ENCODE measurements around the gene DUSP1. TPM values are rescaled to one million over a fixed set of nuclear protein-coding genes. Genes with fewer than 3 reads are reported as not detected.
A peak's percentile ranks its signal among the peaks of the same experiment; 100 is the strongest.

Gene DUSP1
- total and polyA plus RNA-seq, 9 of the 15 experiments (the other 6 are each of a cell fraction or from before 2014, with no cell fraction given), result 2.1 to 14.2 (median 8.5) TPM

GRCh38 chr5:172770675-172771438 lies at the start of gene DUSP1 (continued):
- TF ChIP-seq PYGO2 (tag; IDR thresholded peaks at IDR 0.05) (no peak), SP1 (CRISPR knock-in tag; IDR thresholded peaks at IDR 0.05) (peak; percentile 88), DIDO1 (tag; IDR thresholded peaks at IDR 0.05; ENCODE audit: low read depth) (no peak), SP2 (IDR thresholded peaks at IDR 0.05; ENCODE audit: extremely low read depth, low read depth, low read length, poor library complexity, severe bottlenecking) (no peak), NFXL1 (CRISPR knock-in tag; IDR thresholded peaks at IDR 0.05) (no peak), STAT5B (CRISPR knock-in tag; IDR thresholded peaks at IDR 0.05) (no peak), NRF1 (conservative IDR thresholded peaks at IDR 0.05 in 1 of 2, IDR thresholded peaks at IDR 0.05 in 1 of 2) (peak; percentile 29 to 32; a peak in 3 of 4 replicates), TRIM25 (IDR thresholded peaks at IDR 0.05; ENCODE audit: borderline replicate concordance) (no peak), ZNF316 (IDR thresholded peaks at IDR 0.05) (no peak), CBFA2T2 (conservative IDR thresholded peaks at IDR 0.05) (peak; percentile 83), ZFX (CRISPR knock-in tag; IDR thresholded peaks at IDR 0.05) (peak; percentile 92), ZKSCAN1 (IDR thresholded peaks at IDR 0.05; ENCODE audit: low read depth, low read length) (peak; percentile 75; the same call in 1 of the 2 replicates), ZBTB8A (IDR thresholded peaks at IDR 0.05; ENCODE audit: partially characterized antibody) (no peak), SNIP1 (IDR thresholded peaks at IDR 0.05; ENCODE audit: low read depth) (no peak), THRA (IDR thresholded peaks at IDR 0.05) (no peak), HMG20A (CRISPR knock-in tag; conservative IDR thresholded peaks at IDR 0.05) (no peak), MITF (IDR thresholded peaks at IDR 0.05) (0 out of 2 replicates have a peak, but pooled peaks have one; percentile 8), EHMT2 (IDR thresholded peaks at IDR 0.05) (no peak), PRPF4 (IDR thresholded peaks at IDR 0.05; ENCODE audit: insufficient read depth, low read depth, low read length, poor library complexity, severe bottlenecking) (peak; percentile 97), RAD21 (CRISPR knock-in tag; conservative IDR thresholded peaks at IDR 0.05 in 1 of 2, IDR thresholded peaks at IDR 0.05 in 1 of 2) (peak; percentile 80 to 86), ASH1L (IDR thresholded peaks at IDR 0.05; ENCODE audit: borderline replicate concordance, low read depth, partially characterized antibody) (no peak), E2F6 (IDR thresholded peaks at IDR 0.05; ENCODE audit: borderline replicate concordance in 1 of 2, extremely low read depth in 1 of 2, insufficient read depth in 1 of 2, insufficient read length in 1 of 2, low read depth in 1 of 2, low read length in 1 of 2, poor library complexity in 1 of 2, severe bottlenecking in 1 of 2) (peak; percentile 89 to 98), SOX6 (IDR thresholded peaks at IDR 0.05) (0 out of 2 replicates have a peak, but pooled peaks have one; percentile 11)
